ENCODE data around the gene PDE4D.

PDE4D gene

DNA sequence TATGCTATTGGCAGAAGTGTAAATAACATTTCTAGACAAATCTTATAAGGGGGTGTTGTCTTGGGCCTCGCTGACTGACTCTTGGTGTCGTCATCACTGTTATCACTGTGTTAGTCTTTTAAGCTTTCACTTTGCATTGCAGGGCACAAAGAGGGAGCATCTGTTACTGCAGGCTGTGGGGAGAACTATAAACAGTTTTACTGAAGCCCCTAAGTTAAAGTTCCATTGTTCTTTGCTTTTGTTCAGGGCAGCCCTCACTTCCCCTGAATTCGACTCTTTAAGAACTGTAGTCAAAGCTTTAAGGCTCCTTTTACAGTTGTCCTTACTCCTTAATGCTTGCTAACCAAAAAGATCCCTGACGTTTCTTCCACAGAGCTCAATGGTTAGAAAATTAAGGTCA, 705.7 kb downstream of the PDE4D start:
- no peak for DNase-seq

- DNase-seq = no peak
Observed at GRCh38 chr5:59186623-59187022, 706.9 kb downstream of the PDE4D start.

DNA sequence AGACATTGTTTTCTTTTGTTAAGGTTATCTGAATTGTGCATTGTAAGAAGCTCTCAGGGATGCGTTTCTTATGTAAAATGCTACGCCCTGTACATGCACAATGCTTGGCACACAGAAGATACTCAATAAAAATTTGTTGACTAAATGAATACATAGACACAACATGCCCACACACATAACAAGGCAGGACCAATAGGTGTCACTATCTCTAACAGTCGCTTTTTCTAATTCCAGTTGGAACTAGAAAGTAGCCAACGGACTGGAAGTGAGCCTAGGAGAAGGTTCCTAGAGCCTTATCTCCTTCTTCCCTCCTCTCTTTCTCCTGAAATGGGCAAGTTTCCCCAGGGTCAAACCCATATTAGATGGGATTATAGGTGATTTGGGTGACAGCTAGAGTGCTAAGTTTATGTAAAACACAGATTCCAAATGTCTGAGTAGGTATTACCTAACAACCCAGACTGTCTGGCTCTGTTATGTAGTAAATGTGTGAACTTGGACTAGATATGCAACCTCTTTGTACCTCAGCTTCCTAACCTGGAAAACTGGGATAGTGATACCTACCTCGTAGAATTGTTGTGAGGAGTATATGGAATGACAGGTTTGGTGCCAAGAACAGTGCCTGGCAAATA, 707.7 kb downstream of the PDE4D start:
- no peak for DNase-seq

DNA sequence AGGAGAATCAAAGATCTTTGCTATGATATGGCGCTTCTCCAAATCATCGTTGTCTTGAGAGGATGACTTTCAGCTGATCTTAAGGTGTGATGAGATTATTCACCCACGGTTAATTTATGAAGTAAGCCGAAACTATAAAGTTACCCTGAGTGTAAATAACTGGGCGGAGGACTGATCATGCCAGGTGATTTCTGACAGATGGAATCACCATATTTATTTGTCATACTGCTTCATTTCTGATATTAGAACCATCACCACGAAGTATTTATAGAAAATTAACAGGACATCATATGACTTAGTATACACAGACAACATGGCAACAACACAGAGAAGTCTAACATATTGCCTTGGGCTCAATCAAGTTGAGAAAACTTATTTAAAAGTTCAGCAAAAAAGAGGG, 708.8 kb downstream of the PDE4D start:
- no peak for DNase-seq

GRCh38 chr5:59182760-59183159, 710.8 kb downstream of the PDE4D start:
- no peak for DNase-seq

DNA sequence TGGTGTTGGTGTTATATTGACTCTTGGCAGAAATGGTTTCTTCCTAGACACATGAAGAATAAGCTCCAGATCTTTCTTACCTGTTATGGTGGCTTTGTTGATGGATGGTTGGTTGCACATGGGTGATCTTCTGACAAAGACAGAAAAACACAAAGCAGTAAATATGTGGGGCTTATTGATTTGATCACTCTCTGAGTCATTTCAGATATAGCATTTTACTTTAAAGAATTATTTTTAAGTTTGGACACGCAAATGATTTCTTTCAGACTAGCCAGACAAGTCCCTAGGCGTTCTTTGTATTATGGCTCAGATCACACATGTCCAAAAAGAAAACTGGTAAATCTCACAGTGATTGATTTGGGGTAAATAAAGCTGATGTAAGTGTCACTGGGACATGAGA, 713.0 kb downstream of the PDE4D start:
- no peak for DNase-seq

GRCh38 chr5:59179704-59180103, 713.8 kb downstream of the PDE4D start:
- DNase-seq = no peak

- DNase-seq = no peak
Observed at GRCh38 chr5:59178482-59178881, 715.0 kb downstream of the PDE4D start.

DNA sequence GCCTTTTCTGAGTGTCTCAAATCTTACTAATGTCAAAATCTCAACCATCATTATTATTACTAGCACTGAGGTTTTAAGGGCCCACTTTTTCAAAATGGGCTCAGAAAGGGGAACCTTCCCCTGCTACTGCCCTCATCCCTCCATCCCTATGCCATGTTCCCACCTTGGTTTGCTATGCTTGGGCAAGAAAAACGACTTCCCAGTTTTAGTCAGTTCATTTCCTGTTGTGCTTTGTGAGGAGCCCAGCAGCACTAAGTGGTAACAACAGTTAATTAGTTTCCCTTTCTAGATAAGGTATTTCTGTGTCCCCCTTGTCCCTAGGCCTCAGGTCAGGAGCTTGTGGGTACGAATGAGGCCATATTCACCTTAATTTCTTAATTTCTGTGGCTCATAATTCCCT, 715.5 kb downstream of the PDE4D start:
- no peak for DNase-seq

DNA sequence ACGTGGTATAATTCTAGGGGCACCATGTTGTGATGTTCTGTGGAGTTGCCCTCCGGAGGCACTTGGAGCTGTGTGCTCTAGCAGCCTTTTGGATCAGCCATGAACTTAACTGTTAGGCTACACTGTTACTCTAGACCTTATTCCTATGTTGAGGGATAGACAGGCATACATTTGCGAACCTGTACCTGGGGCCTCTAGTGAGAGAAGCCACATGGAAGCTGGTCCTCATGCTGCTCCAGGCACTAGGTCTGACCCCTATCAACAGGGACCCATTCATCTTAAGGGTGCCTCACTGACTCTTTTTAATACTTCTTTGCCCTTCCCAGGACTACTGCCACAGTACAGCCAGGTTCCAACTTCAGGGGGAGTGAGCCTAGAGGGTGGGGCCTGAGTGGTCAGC, 715.9 kb downstream of the PDE4D start:
- no peak for DNase-seq

GRCh38 chr5:59174248-59174844, 719.2 kb downstream of the PDE4D start:
- DNase-seq = no peak

DNA sequence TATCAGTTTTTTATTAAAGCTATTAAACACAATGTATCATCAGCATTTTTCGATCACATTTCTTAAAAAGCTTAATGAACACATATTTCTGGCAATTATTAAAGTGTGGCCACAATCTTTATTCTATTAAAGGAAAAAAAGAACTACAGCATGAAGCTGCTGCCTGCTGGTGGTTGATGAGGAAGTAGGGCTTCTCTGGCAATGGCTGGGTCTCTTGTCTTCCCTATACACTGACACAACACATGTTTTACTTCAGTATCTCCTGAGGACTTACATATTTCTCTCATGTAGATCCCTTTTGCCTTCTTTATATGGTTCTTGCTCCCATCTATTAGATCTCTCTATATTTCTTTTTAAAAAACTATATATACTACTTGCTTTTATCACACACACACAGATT, 719.9 kb downstream of the PDE4D start:
- no peak for DNase-seq

GRCh38 chr5:59171131-59171530, 722.4 kb downstream of the PDE4D start:
- DNase-seq = no peak

DNA sequence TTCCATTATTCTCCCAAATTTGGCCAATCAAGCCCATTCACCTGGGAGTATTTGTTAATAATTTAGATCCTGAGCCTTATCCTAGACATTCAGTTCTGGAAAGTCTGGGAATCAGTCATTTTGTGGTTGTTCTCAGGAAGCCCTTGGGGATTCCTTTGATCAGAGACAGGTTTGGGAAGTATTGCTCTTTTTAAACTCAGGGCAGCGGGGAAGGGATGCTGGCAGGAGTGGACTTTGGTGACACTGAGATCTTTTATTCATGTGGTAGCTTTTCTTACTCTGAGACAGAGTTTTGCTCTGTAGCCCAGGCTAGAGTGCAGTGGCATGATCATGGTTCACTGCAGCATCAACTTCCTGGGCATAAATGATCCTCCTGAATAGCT, 723.8 kb downstream of the PDE4D start:
- DNase-seq = no peak

DNA sequence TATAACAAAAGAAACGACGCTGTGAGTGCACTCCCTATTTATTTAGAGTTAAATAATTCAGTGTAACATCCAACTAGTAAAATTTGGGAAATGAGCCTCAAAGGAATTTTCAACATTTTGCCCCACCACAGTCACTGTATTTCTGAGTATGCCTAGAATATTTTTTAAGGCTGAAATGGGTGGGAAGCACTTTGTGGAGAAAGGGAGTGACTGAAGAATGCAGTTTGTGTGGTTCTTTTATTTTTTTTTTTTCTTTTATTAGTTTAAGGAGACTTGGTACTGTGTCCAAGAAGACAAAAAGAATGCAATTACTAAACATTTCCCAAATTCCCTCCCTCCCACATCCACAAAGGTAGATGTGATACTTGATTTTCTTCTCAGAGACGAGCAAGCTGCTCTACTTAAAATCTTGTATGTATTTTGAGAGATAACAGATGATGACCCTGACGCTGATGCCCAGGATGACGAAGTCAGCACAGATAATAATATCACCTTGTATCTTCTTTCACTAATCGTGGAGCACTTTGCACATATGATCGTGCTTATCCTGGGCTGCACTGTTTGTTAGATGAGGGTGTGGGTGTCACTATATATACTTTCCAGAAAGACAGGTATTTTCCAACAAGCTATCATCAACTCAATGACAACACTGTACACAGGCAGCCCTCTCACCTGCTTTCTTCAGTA, 724.3 kb downstream of the PDE4D start:
- DNase-seq = no peak

GRCh38 chr5:59168067-59168466, 725.5 kb downstream of the PDE4D start:
- no peak for DNase-seq

DNA sequence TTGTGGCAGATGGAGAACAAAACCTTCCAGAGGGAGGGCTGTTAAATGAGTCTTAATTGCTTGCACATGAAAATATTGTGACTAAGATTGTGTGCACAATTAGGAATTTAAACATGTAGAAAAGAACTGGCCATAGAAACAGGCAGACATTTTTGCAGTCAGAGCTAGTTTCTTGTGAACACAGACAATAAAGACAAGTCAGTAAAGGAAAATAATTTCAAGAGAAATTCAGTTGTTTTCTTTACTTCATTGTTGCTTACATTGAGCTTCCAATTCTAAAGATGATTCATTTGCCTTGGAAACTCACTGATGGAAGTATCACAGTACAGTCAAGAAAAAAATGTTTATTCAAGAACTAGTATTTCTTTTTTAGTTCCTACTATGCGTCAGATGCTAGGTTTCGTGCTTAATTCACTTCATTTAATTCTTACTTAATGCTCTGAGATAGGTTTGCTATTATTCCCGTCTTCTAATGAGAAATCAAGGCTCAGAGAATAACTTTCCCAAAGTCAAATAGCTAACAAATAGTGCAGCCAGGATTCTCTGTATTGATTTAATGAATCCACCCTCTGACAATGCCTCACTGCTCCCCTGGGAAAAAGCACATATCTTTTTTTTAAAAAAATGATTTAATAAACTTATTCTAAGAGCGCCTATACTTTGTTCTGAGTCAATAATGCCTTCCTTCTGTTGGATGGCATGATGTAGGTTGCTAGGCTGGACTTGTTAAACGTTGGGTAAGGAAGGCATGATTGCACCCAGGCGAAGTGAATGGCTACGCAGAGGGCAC, 729.3 kb downstream of the PDE4D start:
- DNase-seq = no peak

GRCh38 chr5:59161221-59162105, 732.1 kb downstream of the PDE4D start:
- DNase-seq = no peak

DNA sequence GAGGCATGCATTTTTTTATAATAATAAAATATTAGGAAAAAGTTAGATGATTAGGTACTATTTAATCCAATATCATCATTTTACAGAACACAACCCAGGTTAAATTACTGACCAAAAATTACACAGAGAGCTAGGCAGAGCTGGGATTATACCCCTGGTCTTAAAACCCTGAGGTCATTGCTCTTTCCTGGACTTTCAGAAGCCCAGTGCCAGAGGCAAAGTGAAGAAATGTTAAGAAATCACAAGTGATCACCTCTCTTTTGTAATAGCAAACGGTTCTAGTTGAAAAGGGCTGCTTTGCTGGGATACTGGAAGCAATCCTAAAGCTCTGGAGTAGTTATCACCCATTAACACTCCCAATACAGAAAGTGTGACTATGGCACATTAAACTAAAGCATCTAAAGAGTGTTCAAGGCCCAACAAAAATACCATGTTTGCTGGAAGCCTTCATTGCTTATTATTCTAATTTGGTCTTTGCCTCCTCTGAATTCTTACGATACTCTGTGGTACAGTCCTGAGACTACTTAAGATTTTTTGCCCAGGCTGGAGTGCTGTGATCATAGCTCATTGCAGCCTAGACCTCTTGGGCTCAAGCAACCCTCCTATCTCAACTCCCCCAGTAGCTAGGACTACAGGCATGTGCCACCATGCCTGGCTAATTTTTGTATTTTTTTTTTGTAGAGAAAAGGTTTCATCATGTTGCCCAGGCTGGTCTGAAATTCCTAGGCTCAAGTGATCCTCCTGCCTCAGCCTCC, 734.7 kb downstream of the PDE4D start:
- no peak for DNase-seq

DNA sequence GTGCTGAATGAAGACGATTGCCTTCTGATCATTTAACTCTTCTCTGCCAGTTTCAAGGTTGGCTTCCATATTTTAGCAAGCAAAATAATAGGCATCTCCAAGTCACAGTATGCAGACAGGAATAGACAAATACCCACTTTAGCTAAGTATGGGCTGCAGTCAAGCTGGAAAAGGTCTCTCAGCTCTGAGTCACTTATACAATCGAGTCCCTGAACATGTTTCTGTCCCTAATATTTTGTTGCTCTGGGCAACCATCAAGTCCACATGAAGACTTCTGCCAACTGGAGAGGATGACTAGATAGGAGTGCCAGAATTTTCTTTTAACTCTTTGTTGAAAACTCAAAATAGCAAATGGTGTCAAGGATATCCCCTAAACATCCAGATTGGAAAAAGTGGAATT, 735.4 kb downstream of the PDE4D start:
- no peak for DNase-seq

GRCh38 chr5:59157068-59157467, 736.5 kb downstream of the PDE4D start:
- DNase-seq = no peak

DNA sequence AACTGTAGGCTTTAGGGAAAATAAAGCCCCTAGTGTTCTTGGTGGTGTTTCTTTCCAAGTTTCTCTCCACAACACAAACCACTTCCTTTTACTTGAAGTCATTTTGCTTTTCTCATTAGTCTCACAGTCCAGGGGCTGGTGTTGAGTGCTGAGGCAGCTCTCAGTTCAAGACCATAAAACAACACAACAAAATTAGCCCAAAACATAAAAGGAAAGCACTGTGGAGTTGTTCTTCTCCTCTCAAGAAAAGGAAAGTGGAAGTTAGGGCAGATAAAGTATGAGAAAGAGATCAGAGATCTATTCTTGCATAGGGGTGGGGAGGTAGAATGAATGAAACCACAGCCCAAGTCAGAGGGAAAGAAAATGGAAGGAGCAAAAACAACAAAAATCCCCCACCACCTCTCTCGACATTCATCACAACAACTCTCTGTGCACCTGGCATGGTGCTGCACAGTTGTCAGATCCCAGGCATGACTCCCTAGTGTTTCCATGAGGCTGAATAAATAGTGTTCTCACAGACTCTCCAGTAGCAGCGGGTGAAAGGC, 740.8 kb downstream of the PDE4D start:
- no peak for DNase-seq

All from NCI-H2171 (cell line).